Testis (tissue), 3 donors: ENCODE data around the gene RTL5. TPM values are rescaled to one million over a fixed set of nuclear protein-coding genes. Genes with fewer than 3 reads are reported as not detected.

Source experiments
- DNase-seq: peaks from one replicate; pipeline ENCODE4 v3.0.0-alpha.2; 2019
- H3K27ac ChIP-seq, 2 donors: fragments of 200-600 bp; sonication (generic); one replicate each; pipeline ENCODE4 v1.5.1; 2019
- H3K27me3 ChIP-seq: fragments of 200-600 bp; sonication (generic); one replicate; pipeline ENCODE4 v1.5.1; 2019
- H3K36me3 ChIP-seq: fragments of 200-600 bp; sonication (generic); one replicate; pipeline ENCODE4 v1.5.1; 2017; ENCODE audit warnings: low read depth; ENCODE audit errors: missing control alignments
- H3K4me1 ChIP-seq: fragments of 200-600 bp; sonication (generic); one replicate; pipeline ENCODE4 v1.5.1; 2019
- H3K4me3 ChIP-seq, 2 donors: fragments of 200-600 bp; sonication (generic); one replicate each; pipeline ENCODE4 v1.5.1; 2017 to 2019
- H3K9me3 ChIP-seq: fragments of 200-600 bp; sonication (generic); one replicate; pipeline ENCODE4 v1.5.1; 2017
- POLR2A ChIP-seq: fragments of 450-650 bp; IDR thresholded peaks from one replicate; pipeline ENCODE4 v1.6.1; 2017; ENCODE audit warnings: antibody characterized with exemption, mild to moderate bottlenecking, moderate library complexity
- WGBS, 2 donors: methylation state at CpG; one replicate each; pipeline ENCODE4 v1.1.5; 2018; 5-methylcytosine and 5-hydroxymethylcytosine counted together
- intact Hi-C: fragments of 100-400 bp; cut with DNase I; formaldehyde crosslinking; loops from one replicate; pipeline ENCODE4 v1.15.1; 2023; ENCODE audit warnings: low total_unique reads
- polyA plus RNA-seq: library from polyadenylated mRNA; stranded (reverse); fragments of 350-450 nt; fragmentation: Illumina TruSeq; extraction: RNeasy Lipid Tissue Mini Kit (QIAGEN cat#74804); gene quantifications from one replicate; pipeline ENCODE4 v1.2.3, GENCODE V29; 2014; ENCODE audit warnings: low read depth, low replicate concordance; ENCODE audit not compliant: insufficient read depth
- total RNA-seq, 2 donors: library from RNA; depleted of rRNA; stranded (reverse); fragments of >200 nt; gene quantifications; one replicate each; pipeline ENCODE4 v1.2.3, GENCODE V29; 2016
- TF ChIP-seq, protein P1 (sequence below), 3 experiments: fragments of 450-650 bp in 2 of 3; fragments of 200-600 bp in 1 of 3; sonication (generic) in 1 of 3; IDR thresholded peaks; one replicate each; pipeline ENCODE4 v1.5.1; 2016 to 2019; ENCODE audit warnings: antibody characterized with exemption in 3 of 3, mild to moderate bottlenecking in 2 of 3, moderate library complexity in 1 of 3

The RTL5 gene
- total and polyA plus RNA-seq, 3 donors from 2014 or later: 18.0 to 25.6 (median 25.4) TPM

DNA sequence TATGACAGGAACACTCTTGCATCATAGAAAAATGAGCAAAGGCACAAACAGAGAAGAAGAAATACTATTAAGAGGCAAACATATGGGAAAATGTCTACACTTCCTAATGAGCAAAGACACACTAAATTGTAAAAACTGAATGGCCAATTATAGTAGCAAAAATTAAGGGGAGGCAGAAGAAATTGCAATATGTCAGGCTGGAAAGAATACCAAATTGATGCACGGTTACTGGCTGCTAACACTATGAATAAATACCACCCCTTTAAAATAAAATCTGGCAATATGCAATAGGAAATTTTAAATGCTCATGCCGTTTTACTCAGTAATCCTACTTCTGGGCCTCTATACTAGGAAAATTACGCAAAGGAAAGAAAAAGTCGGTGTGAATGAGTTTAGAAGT is 33.8 kb upstream of the RTL5 start:
- no peaks in the 10 kb centered on the region for H3K36me3 ChIP-seq
- TF ChIP-seq POLR2A: no peak
- TF ChIP-seq, protein P1, sequence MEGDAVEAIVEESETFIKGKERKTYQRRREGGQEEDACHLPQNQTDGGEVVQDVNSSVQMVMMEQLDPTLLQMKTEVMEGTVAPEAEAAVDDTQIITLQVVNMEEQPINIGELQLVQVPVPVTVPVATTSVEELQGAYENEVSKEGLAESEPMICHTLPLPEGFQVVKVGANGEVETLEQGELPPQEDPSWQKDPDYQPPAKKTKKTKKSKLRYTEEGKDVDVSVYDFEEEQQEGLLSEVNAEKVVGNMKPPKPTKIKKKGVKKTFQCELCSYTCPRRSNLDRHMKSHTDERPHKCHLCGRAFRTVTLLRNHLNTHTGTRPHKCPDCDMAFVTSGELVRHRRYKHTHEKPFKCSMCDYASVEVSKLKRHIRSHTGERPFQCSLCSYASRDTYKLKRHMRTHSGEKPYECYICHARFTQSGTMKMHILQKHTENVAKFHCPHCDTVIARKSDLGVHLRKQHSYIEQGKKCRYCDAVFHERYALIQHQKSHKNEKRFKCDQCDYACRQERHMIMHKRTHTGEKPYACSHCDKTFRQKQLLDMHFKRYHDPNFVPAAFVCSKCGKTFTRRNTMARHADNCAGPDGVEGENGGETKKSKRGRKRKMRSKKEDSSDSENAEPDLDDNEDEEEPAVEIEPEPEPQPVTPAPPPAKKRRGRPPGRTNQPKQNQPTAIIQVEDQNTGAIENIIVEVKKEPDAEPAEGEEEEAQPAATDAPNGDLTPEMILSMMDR (IDR thresholded peaks at IDR 0.05): no peak
- no peaks in the 10 kb centered on the region for H3K4me1 ChIP-seq
- no peak for DNase-seq
- WGBS, 2 donors: 82 to 98% methylated on average over 4 of the region's 4 CpGs
- no peak overlapping the region for H3K27ac ChIP-seq
- H3K27me3 ChIP-seq: no peaks in the 10 kb centered on the region
- intact Hi-C loops: no loop called here
- no peaks in the 10 kb centered on the region for H3K9me3 ChIP-seq
- no peak overlapping the region for H3K4me3 ChIP-seq

GRCh38 chrX:72159769-72160168 is 28.1 kb upstream of the RTL5 start:
- intact Hi-C loops: no loop called here
- Histone ChIP-seq H3K36me3 (no peaks in the 10 kb centered on the region), H3K4me3 (no peak overlapping the region), H3K27me3 (no peaks in the 10 kb centered on the region), H3K4me1 (no peaks in the 10 kb centered on the region), H3K27ac (no peak overlapping the region), H3K9me3 (no peaks in the 10 kb centered on the region)
- WGBS, 2 donors: 77 to 87% methylated on average over 6 to 10 of the region's 10 CpGs
- no peak for DNase-seq
- TF ChIP-seq POLR2A: no peak
- TF ChIP-seq, protein P1 (IDR thresholded peaks at IDR 0.05): no peak

- TF ChIP-seq, protein P1 (IDR thresholded peaks at IDR 0.05): no peak
- TF ChIP-seq POLR2A: no peak
- Histone ChIP-seq H3K9me3 (no peaks in the 10 kb centered on the region), H3K27me3 (no peaks in the 10 kb centered on the region), H3K36me3 (no peaks in the 10 kb centered on the region), H3K4me3 (no peak overlapping the region), H3K27ac (no peak overlapping the region), H3K4me1 (no peaks in the 10 kb centered on the region)
- WGBS, 2 donors: 76 to 85% methylated on average over 2 of the region's 3 CpGs
- intact Hi-C loops: no loop called here
- no peak for DNase-seq
These were observed 27.1 kb upstream of the RTL5 start for GRCh38 chrX:72158773-72159172.

GRCh38 chrX:72146527-72146926 is 14.8 kb upstream of the RTL5 start:
- no peak for DNase-seq
- Histone ChIP-seq H3K27ac (no peak overlapping the region), H3K27me3 (no peaks in the 10 kb centered on the region), H3K4me1 (no peaks in the 10 kb centered on the region), H3K36me3 (no peaks in the 10 kb centered on the region), H3K4me3 (no peak overlapping the region), H3K9me3 (no peaks in the 10 kb centered on the region)
- intact Hi-C loops: no loop called here
- no peak for TF ChIP-seq POLR2A
- TF ChIP-seq, protein P1 (IDR thresholded peaks at IDR 0.05): no peak
- WGBS, 2 donors: 78 to 86% methylated on average over 2 of the region's 2 CpGs

GRCh38 chrX:72145181-72145580 is 13.5 kb upstream of the RTL5 start:
- Histone ChIP-seq H3K36me3 (no peaks in the 10 kb centered on the region), H3K4me3 (no peak overlapping the region)
- DNase-seq: no peak

More at GRCh38 chrX:72145181-72145580, 13.5 kb upstream of the RTL5 start:
- Histone ChIP-seq H3K27me3 (no peaks in the 10 kb centered on the region), H3K9me3 (no peaks in the 10 kb centered on the region), H3K27ac (no peak overlapping the region), H3K4me1 (no peaks in the 10 kb centered on the region)
- TF ChIP-seq, protein P1 (IDR thresholded peaks at IDR 0.05): no peak
- TF ChIP-seq POLR2A: no peak
- intact Hi-C loops: no loop called here
- WGBS, 2 donors: 42 to 43% methylated on average over 2 of the region's 2 CpGs
